GM12873 (cell line): ENCODE data around the gene CARD9.

ENCODE experiments used
- CTCF ChIP-seq: IDR thresholded peaks from 2 replicates; pipeline ENCODE4 v1.5.1; 2012; ENCODE audit warnings: low read depth, mild to moderate bottlenecking, moderate library complexity, low read length, control low read depth; ENCODE audit not compliant: insufficient read depth; ENCODE audit errors: missing control alignments

Gene CARD9

GRCh38 chr9:136370687-136371532 lies 2.6 kb downstream of the CARD9 start:
- TF ChIP-seq CTCF: no peak

GRCh38 chr9:136370037-136370436 lies 3.4 kb downstream of the CARD9 start:
- no peak for TF ChIP-seq CTCF

GRCh38 chr9:136368190-136368589 lies 5.3 kb downstream of the CARD9 start:
- TF ChIP-seq CTCF: no peak

- TF ChIP-seq CTCF: no peak
Measured at GRCh38 chr9:136367296-136368145, 5.9 kb downstream of the CARD9 start.

- TF ChIP-seq CTCF: no peak
Measured at GRCh38 chr9:136366826-136367225, 6.6 kb downstream of the CARD9 start.

GRCh38 chr9:136365775-136366222 lies 7.7 kb downstream of the CARD9 start:
- no peak for TF ChIP-seq CTCF
